ENCODE measurements around the gene NOTUM. TPM values are rescaled to one million over a fixed set of nuclear protein-coding genes. Genes with fewer than 3 reads are reported as not detected.

Gene NOTUM
- total and polyA plus RNA-seq, 2 experiments from 2014 or later, result 0.29 to 1.6 TPM

GRCh38 chr17:81914103-81914850 is 46.7 kb downstream of the NOTUM start:
- Histone ChIP-seq H3K79me2 (replicated peaks; ENCODE audit: insufficient read depth) (peaks cover 21% of the 10 kb centered on the region), H3K4me3 (no peak overlapping the region), H4K20me1 (replicated peaks; ENCODE audit: insufficient read depth) (peaks cover 9% of the 10 kb centered on the region), H3K4me2 (no peak overlapping the region), H3K36me3 (ENCODE audit: insufficient read depth) (no peaks in the 10 kb centered on the region), H3K4me1 (ENCODE audit: insufficient read depth) (peaks cover 17% of the 10 kb centered on the region), H3K27me3 (ENCODE audit: insufficient read depth) (no peaks in the 10 kb centered on the region), H3K9me2 (ENCODE audit: insufficient read depth) (no peaks in the 10 kb centered on the region), H2AFZ (no peak overlapping the region), H3K27ac (ENCODE audit: low read depth) (no peak overlapping the region), H3F3A (replicated peaks; ENCODE audit: low read depth) (peaks cover 44% of the 10 kb centered on the region)
- Mint-ChIP-seq H3K27ac (no peak overlapping the region), H3K27me3 (ENCODE audit: insufficient read depth, low read depth, poor library complexity) (peaks cover 34% of the 10 kb centered on the region), H3K36me3 (ENCODE audit: low read depth) (peaks cover 44% of the 10 kb centered on the region), H3K4me3 (no peak overlapping the region), H3K9me3 (no peaks in the 10 kb centered on the region), H3K4me1 (peaks cover 18% of the 10 kb centered on the region)
- no peak for TF ChIP-seq ETS1 (IDR thresholded peaks at IDR 0.05)
- no peak for TF ChIP-seq JUNB (IDR thresholded peaks at IDR 0.05; ENCODE audit: unreplicated experiment)
- no peak for TF ChIP-seq STAT1 (IDR thresholded peaks at IDR 0.05; ENCODE audit: unreplicated experiment)
- no peak for TF ChIP-seq ZNF331 (CRISPR knock-in tag; IDR thresholded peaks at IDR 0.05; ENCODE audit: low read depth)
- no peak for TF ChIP-seq EZH2 (IDR thresholded peaks at IDR 0.05; ENCODE audit: low read depth, unreplicated experiment)
- no peak for TF ChIP-seq NANOG (IDR thresholded peaks at IDR 0.05; ENCODE audit: borderline replicate concordance)
- TF ChIP-seq EZH2phosphoT487 (IDR thresholded peaks at IDR 0.05; ENCODE audit: unreplicated experiment), result no peak
- no peak for TF ChIP-seq CREB1 (CRISPR knock-in tag; IDR thresholded peaks at IDR 0.05; ENCODE audit: low read depth)
- TF ChIP-seq ZNF462 (CRISPR knock-in tag; IDR thresholded peaks at IDR 0.05), result no peak
- TF ChIP-seq ZNF114 (CRISPR knock-in tag; IDR thresholded peaks at IDR 0.05), result no peak
- TF ChIP-seq REST (IDR thresholded peaks at IDR 0.05; ENCODE audit: unreplicated experiment), result no peak
- DNase-seq (ENCODE audit: low spot score) (no peak), ATAC-seq (no peak)

All from GM23338 (cell line).